Ovary (tissue), 3 donors: Measurements from ENCODE around the gene ARHGEF37.

Experiments used
- POLR2A ChIP-seq: fragments of 450-650 bp; IDR thresholded peaks from one replicate; pipeline ENCODE4 v1.6.1; 2017; ENCODE audit warnings: antibody characterized with exemption, mild to moderate bottlenecking, moderate library complexity
- TF ChIP-seq, protein P1 (sequence below), 3 donors: fragments of 450-650 bp in 2 of 3; fragments of 200-600 bp in 1 of 3; IDR thresholded peaks; one replicate each; pipeline versions ENCODE4 v1.5.1 to v1.8.0; 2016 to 2022; ENCODE audit warnings: antibody characterized with exemption in 3 of 3, mild to moderate bottlenecking in 1 of 3
- donor health status: DM: no; HTN: no; CAD: no.

DNA sequence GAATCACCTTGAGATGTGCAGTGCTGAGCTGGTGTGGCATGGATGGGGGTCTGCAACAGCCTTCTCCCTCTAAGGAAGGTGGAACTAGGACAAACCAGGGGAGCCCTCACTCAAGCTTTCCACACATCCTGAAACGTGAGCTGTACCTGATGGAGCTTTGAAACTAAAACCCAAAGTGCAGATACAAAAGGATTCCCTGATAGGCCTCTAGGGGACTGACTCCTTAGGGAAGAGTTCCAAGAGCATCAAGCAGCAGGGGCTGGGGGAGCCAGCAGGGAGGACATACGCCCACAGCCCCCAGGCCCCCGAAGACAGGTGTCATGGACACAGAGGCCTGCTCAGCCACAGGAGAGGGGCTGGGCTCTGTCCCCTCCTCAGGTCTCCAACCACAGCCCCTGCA, 17.7 kb downstream of the ARHGEF37 start:
- TF ChIP-seq POLR2A, result no peak
- TF ChIP-seq, protein P1, sequence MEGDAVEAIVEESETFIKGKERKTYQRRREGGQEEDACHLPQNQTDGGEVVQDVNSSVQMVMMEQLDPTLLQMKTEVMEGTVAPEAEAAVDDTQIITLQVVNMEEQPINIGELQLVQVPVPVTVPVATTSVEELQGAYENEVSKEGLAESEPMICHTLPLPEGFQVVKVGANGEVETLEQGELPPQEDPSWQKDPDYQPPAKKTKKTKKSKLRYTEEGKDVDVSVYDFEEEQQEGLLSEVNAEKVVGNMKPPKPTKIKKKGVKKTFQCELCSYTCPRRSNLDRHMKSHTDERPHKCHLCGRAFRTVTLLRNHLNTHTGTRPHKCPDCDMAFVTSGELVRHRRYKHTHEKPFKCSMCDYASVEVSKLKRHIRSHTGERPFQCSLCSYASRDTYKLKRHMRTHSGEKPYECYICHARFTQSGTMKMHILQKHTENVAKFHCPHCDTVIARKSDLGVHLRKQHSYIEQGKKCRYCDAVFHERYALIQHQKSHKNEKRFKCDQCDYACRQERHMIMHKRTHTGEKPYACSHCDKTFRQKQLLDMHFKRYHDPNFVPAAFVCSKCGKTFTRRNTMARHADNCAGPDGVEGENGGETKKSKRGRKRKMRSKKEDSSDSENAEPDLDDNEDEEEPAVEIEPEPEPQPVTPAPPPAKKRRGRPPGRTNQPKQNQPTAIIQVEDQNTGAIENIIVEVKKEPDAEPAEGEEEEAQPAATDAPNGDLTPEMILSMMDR (IDR thresholded peaks at IDR 0.05), result no peak
